ENCODE data around the gene HELZ.

Gene HELZ

GRCh38 chr17:67054011-67054591 is 190.9 kb downstream of the HELZ start:
- ChIA-PET CTCF (interaction anchor here (0.7 to 1.1 kb wide), 2 partner anchors 21 to 42 kb away, joined by 3 to 6 read pairs; no protein-coding TSS in a partner anchor), POLR2A (no interaction called here)
- H3K9me3 ChIP-seq (ENCODE audit: control insufficient read depth, insufficient read depth, low read depth, low read length), result no peaks in the 10 kb centered on the region
- no peak overlapping the region for H3K4me3 ChIP-seq (ENCODE audit: low read depth, low read length)
- TF ChIP-seq ZNF202 (tag by site-specific recombination; IDR thresholded peaks at IDR 0.05; ENCODE audit: borderline replicate concordance) (no peak), ZNF24 (tag by site-specific recombination; IDR thresholded peaks at IDR 0.05) (no peak), GLIS1 (tag by site-specific recombination; IDR thresholded peaks at IDR 0.05) (no peak), BCL11A (tag by site-specific recombination; IDR thresholded peaks at IDR 0.05; ENCODE audit: low read depth) (no peak), PRDM6 (tag by site-specific recombination; IDR thresholded peaks at IDR 0.05) (no peak), GLI4 (tag by site-specific recombination; IDR thresholded peaks at IDR 0.05) (no peak), ZNF184 (tag by site-specific recombination; IDR thresholded peaks at IDR 0.05) (no peak), ZNF645 (tag by site-specific recombination; IDR thresholded peaks at IDR 0.05) (no peak), ZNF302 (tag by site-specific recombination; IDR thresholded peaks at IDR 0.05; ENCODE audit: low read depth) (no peak)
- H3K27ac ChIP-seq (ENCODE audit: extremely low read depth, low read depth, low read length), result no peak overlapping the region
- no peaks in the 10 kb centered on the region for H3K36me3 ChIP-seq (ENCODE audit: control insufficient read depth in 2 of 2, insufficient read depth in 1 of 2, low read length in 2 of 2)
- H3K4me1 ChIP-seq (ENCODE audit: control insufficient read depth, insufficient read depth, low read length), result no peaks in the 10 kb centered on the region

GRCh38 chr17:67053438-67054000 is 191.5 kb downstream of the HELZ start:
- no peaks in the 10 kb centered on the region for H3K9me3 ChIP-seq (ENCODE audit: control insufficient read depth, insufficient read depth, low read depth, low read length)
- no peak overlapping the region for H3K4me3 ChIP-seq (ENCODE audit: low read depth, low read length)
- no peaks in the 10 kb centered on the region for H3K4me1 ChIP-seq (ENCODE audit: control insufficient read depth, insufficient read depth, low read length)
- no peak overlapping the region for H3K27ac ChIP-seq (ENCODE audit: extremely low read depth, low read depth, low read length)
- TF ChIP-seq ZNF221 (tag by site-specific recombination; IDR thresholded peaks at IDR 0.05; ENCODE audit: borderline replicate concordance) (no peak), ZNF658 (tag by site-specific recombination; IDR thresholded peaks at IDR 0.05) (no peak), MYNN (tag by site-specific recombination; IDR thresholded peaks at IDR 0.05; ENCODE audit: borderline replicate concordance) (no peak), ZSCAN23 (tag by site-specific recombination; IDR thresholded peaks at IDR 0.05) (no peak)
- ChIA-PET POLR2A (no interaction called here), CTCF (interaction anchor here (0.7 to 1.1 kb wide), 2 partner anchors 22 to 43 kb away, joined by 3 to 6 read pairs; no protein-coding TSS in a partner anchor)
- no peaks in the 10 kb centered on the region for H3K36me3 ChIP-seq (ENCODE audit: control insufficient read depth in 2 of 2, insufficient read depth in 1 of 2, low read length in 2 of 2)

GRCh38 chr17:67052720-67053437 is 192.1 kb downstream of the HELZ start:
- ChIA-PET POLR2A (no interaction called here), CTCF (interaction anchor here (1.1 kb wide), 1 partner anchor 44 kb away, joined by 6 read pairs; no protein-coding TSS in a partner anchor)
- no peaks in the 10 kb centered on the region for H3K36me3 ChIP-seq (ENCODE audit: control insufficient read depth in 2 of 2, insufficient read depth in 1 of 2, low read length in 2 of 2)
- H3K4me3 ChIP-seq (ENCODE audit: low read depth, low read length), result no peak overlapping the region
- no peak overlapping the region for H3K27ac ChIP-seq (ENCODE audit: extremely low read depth, low read depth, low read length)
- no peaks in the 10 kb centered on the region for H3K9me3 ChIP-seq (ENCODE audit: control insufficient read depth, insufficient read depth, low read depth, low read length)
- no peak for TF ChIP-seq PRDM1 (tag by site-specific recombination; IDR thresholded peaks at IDR 0.05)
- TF ChIP-seq ZNF404 (tag by site-specific recombination; IDR thresholded peaks at IDR 0.05), result no peak
- no peaks in the 10 kb centered on the region for H3K4me1 ChIP-seq (ENCODE audit: control insufficient read depth, insufficient read depth, low read length)
